ENCODE measurements around the gene UBE2QL1.

Gene UBE2QL1

GRCh38 chr5:6517510-6517909 is 68.9 kb downstream of the UBE2QL1 start:
- no peak overlapping the region for H3K9ac ChIP-seq (ENCODE audit: low read depth, low read length)
- no peaks in the 10 kb centered on the region for H3K4me1 ChIP-seq (ENCODE audit: insufficient read depth, low read length)
- no peaks in the 10 kb centered on the region for H3K36me3 ChIP-seq (ENCODE audit: insufficient read depth, low read length)
- no peaks in the 10 kb centered on the region for H3K9me3 ChIP-seq (ENCODE audit: control insufficient read depth, insufficient read depth, low read length)

GRCh38 chr5:6518298-6519057 is 69.8 kb downstream of the UBE2QL1 start:
- no peaks in the 10 kb centered on the region for H3K4me1 ChIP-seq (ENCODE audit: insufficient read depth, low read length)
- no peaks in the 10 kb centered on the region for H3K36me3 ChIP-seq (ENCODE audit: insufficient read depth, low read length)
- no peaks in the 10 kb centered on the region for H3K9me3 ChIP-seq (ENCODE audit: control insufficient read depth, insufficient read depth, low read length)
- no peak overlapping the region for H3K9ac ChIP-seq (ENCODE audit: low read depth, low read length)

- no peaks in the 10 kb centered on the region for H3K9me3 ChIP-seq (ENCODE audit: control insufficient read depth, insufficient read depth, low read length)
- no peaks in the 10 kb centered on the region for H3K36me3 ChIP-seq (ENCODE audit: insufficient read depth, low read length)
- H3K9ac ChIP-seq (ENCODE audit: low read depth, low read length): no peak overlapping the region
- no peaks in the 10 kb centered on the region for H3K4me1 ChIP-seq (ENCODE audit: insufficient read depth, low read length)
Observed at GRCh38 chr5:6520201-6520600, 71.5 kb downstream of the UBE2QL1 start.

GRCh38 chr5:6522331-6522730 is 73.7 kb downstream of the UBE2QL1 start:
- no peaks in the 10 kb centered on the region for H3K4me1 ChIP-seq (ENCODE audit: insufficient read depth, low read length)
- H3K9me3 ChIP-seq (ENCODE audit: control insufficient read depth, insufficient read depth, low read length): no peaks in the 10 kb centered on the region
- H3K9ac ChIP-seq (ENCODE audit: low read depth, low read length): no peak overlapping the region
- H3K36me3 ChIP-seq (ENCODE audit: insufficient read depth, low read length): no peaks in the 10 kb centered on the region

- H3K4me1 ChIP-seq (ENCODE audit: insufficient read depth, low read length): no peaks in the 10 kb centered on the region
- H3K9me3 ChIP-seq (ENCODE audit: control insufficient read depth, insufficient read depth, low read length): no peaks in the 10 kb centered on the region
- no peak overlapping the region for H3K9ac ChIP-seq (ENCODE audit: low read depth, low read length)
- no peaks in the 10 kb centered on the region for H3K36me3 ChIP-seq (ENCODE audit: insufficient read depth, low read length)
Observed at GRCh38 chr5:6522923-6523322, 74.3 kb downstream of the UBE2QL1 start.

- Histone ChIP-seq H3K36me3 (ENCODE audit: insufficient read depth, low read length) (no peaks in the 10 kb centered on the region), H3K9ac (ENCODE audit: low read depth, low read length) (no peak overlapping the region), H3K4me1 (ENCODE audit: insufficient read depth, low read length) (no peaks in the 10 kb centered on the region), H3K9me3 (ENCODE audit: control insufficient read depth, insufficient read depth, low read length) (no peaks in the 10 kb centered on the region)
Observed at GRCh38 chr5:6525422-6525821, 76.8 kb downstream of the UBE2QL1 start.

GRCh38 chr5:6525910-6526309 is 77.3 kb downstream of the UBE2QL1 start:
- Histone ChIP-seq H3K9me3 (ENCODE audit: control insufficient read depth, insufficient read depth, low read length) (no peaks in the 10 kb centered on the region), H3K36me3 (ENCODE audit: insufficient read depth, low read length) (no peaks in the 10 kb centered on the region), H3K4me1 (ENCODE audit: insufficient read depth, low read length) (no peaks in the 10 kb centered on the region), H3K9ac (ENCODE audit: low read depth, low read length) (no peak overlapping the region)

- Histone ChIP-seq H3K9ac (ENCODE audit: low read depth, low read length) (no peak overlapping the region), H3K36me3 (ENCODE audit: insufficient read depth, low read length) (no peaks in the 10 kb centered on the region), H3K4me1 (ENCODE audit: insufficient read depth, low read length) (no peaks in the 10 kb centered on the region), H3K9me3 (ENCODE audit: control insufficient read depth, insufficient read depth, low read length) (no peaks in the 10 kb centered on the region)
Observed at GRCh38 chr5:6527749-6528455, 79.2 kb downstream of the UBE2QL1 start.

- Histone ChIP-seq H3K4me1 (ENCODE audit: insufficient read depth, low read length) (no peaks in the 10 kb centered on the region), H3K9me3 (ENCODE audit: control insufficient read depth, insufficient read depth, low read length) (no peaks in the 10 kb centered on the region), H3K36me3 (ENCODE audit: insufficient read depth, low read length) (no peaks in the 10 kb centered on the region), H3K9ac (ENCODE audit: low read depth, low read length) (no peak overlapping the region)
Observed at GRCh38 chr5:6535594-6535993, 86.9 kb downstream of the UBE2QL1 start.

- no peak overlapping the region for H3K9ac ChIP-seq (ENCODE audit: low read depth, low read length)
- no peaks in the 10 kb centered on the region for H3K9me3 ChIP-seq (ENCODE audit: control insufficient read depth, insufficient read depth, low read length)
- H3K36me3 ChIP-seq (ENCODE audit: insufficient read depth, low read length): no peaks in the 10 kb centered on the region
- H3K4me1 ChIP-seq (ENCODE audit: insufficient read depth, low read length): no peaks in the 10 kb centered on the region
Observed at GRCh38 chr5:6539060-6539459, 90.4 kb downstream of the UBE2QL1 start.

- H3K36me3 ChIP-seq (ENCODE audit: insufficient read depth, low read length): no peaks in the 10 kb centered on the region
- H3K9me3 ChIP-seq (ENCODE audit: control insufficient read depth, insufficient read depth, low read length): no peaks in the 10 kb centered on the region
- H3K4me1 ChIP-seq (ENCODE audit: insufficient read depth, low read length): no peaks in the 10 kb centered on the region
- no peak overlapping the region for H3K9ac ChIP-seq (ENCODE audit: low read depth, low read length)
Observed at GRCh38 chr5:6540111-6540827, 91.6 kb downstream of the UBE2QL1 start.

GRCh38 chr5:6541256-6542013 is 92.8 kb downstream of the UBE2QL1 start:
- no peak overlapping the region for H3K9ac ChIP-seq (ENCODE audit: low read depth, low read length)
- H3K36me3 ChIP-seq (ENCODE audit: insufficient read depth, low read length): no peaks in the 10 kb centered on the region
- no peaks in the 10 kb centered on the region for H3K4me1 ChIP-seq (ENCODE audit: insufficient read depth, low read length)
- no peaks in the 10 kb centered on the region for H3K9me3 ChIP-seq (ENCODE audit: control insufficient read depth, insufficient read depth, low read length)

GRCh38 chr5:6542421-6543345 is 94.0 kb downstream of the UBE2QL1 start:
- Histone ChIP-seq H3K4me1 (ENCODE audit: insufficient read depth, low read length) (no peaks in the 10 kb centered on the region), H3K36me3 (ENCODE audit: insufficient read depth, low read length) (no peaks in the 10 kb centered on the region), H3K9me3 (ENCODE audit: control insufficient read depth, insufficient read depth, low read length) (no peaks in the 10 kb centered on the region), H3K9ac (ENCODE audit: low read depth, low read length) (no peak overlapping the region)
